ENCODE results near the gene EWSR1.

EWSR1 gene

GRCh38 chr22:29305836-29306174 is 37.7 kb downstream of the EWSR1 start:
- H3K14ac ChIP-seq (ENCODE audit: low read length), result peak overlapping the region; percentile 38
- DNase-seq, result no peak

GRCh38 chr22:29306175-29306834 is 38.2 kb downstream of the EWSR1 start, which contains the start of gene GAS2L1:
Gene GAS2L1, plus strand, starts transcription at chr22:29306650. Its CDS starts 1,456 bp downstream, at chr22:29308106.
- peaks cover 25 to 33% of the 10 kb centered on the region in 2 experiments for H3K4me1 ChIP-seq (ENCODE audit: control insufficient read depth in 1 of 2, insufficient read depth in 2 of 2, low read length in 2 of 2)
- H3K9ac ChIP-seq (ENCODE audit: low read length), result peak within 1 kb of the TSS; percentile 59
- H2BK12ac ChIP-seq (ENCODE audit: low read length), result peak within 1 kb of the TSS; percentile 83
- peak within 1 kb of the TSS; percentile 46 for H2AFZ ChIP-seq (ENCODE audit: insufficient read depth, low read length, poor library complexity)
- H3K79me2 ChIP-seq (ENCODE audit: control insufficient read depth, insufficient read depth, low read length, poor library complexity), result peaks cover 5% of the 10 kb centered on the region
- H3K79me1 ChIP-seq (ENCODE audit: low read length), result peaks cover 14% of the 10 kb centered on the region
- H2AK5ac ChIP-seq (ENCODE audit: low read length), result peak within 1 kb of the TSS; percentile 96
- peak within 1 kb of the TSS; percentile 82 for H3K18ac ChIP-seq (ENCODE audit: low read length)
- peak within 1 kb of the TSS; percentile 78 for H3K27ac ChIP-seq (ENCODE audit: low read depth, low read length)
- no peaks in the 10 kb centered on the region for H3K27me3 ChIP-seq (ENCODE audit: insufficient read depth, low read length)
- peak within 1 kb of the TSS; percentile 61 for H3K4ac ChIP-seq (ENCODE audit: low read depth, low read length)
- no peaks in the 10 kb centered on the region for H3K9me3 ChIP-seq (ENCODE audit: insufficient read depth, low read depth, low read length)
- peak within 1 kb of the TSS; percentile 74 for H3K4me3 ChIP-seq (ENCODE audit: low read depth, low read length)
- peak within 1 kb of the TSS; percentile 85 for H2BK5ac ChIP-seq (ENCODE audit: low read depth, low read length, poor library complexity)
- H4K91ac ChIP-seq (ENCODE audit: low read depth, low read length), result peak within 1 kb of the TSS; percentile 95
- H3K4me2 ChIP-seq (ENCODE audit: low read length), result peak within 1 kb of the TSS; percentile 86
- WGBS (ENCODE audit: extremely low coverage, insufficient coverage, insufficient read length), result no CpG with 5 or more reads among the region's 40 CpGs
- H3K14ac ChIP-seq (ENCODE audit: low read length), result peak within 1 kb of the TSS; percentile 90
- no peak within 1 kb of the TSS for H3K23ac ChIP-seq (ENCODE audit: low read length)
- H4K12ac ChIP-seq (ENCODE audit: low read depth, low read length), result peak within 1 kb of the TSS; percentile 70
- DNase-seq, result peak; percentile 69 to 77
- peak within 1 kb of the TSS; percentile 81 for H4K8ac ChIP-seq (ENCODE audit: low read depth, low read length)
- H2BK120ac ChIP-seq (ENCODE audit: insufficient read depth, low read length, poor library complexity), result peak within 1 kb of the TSS; percentile 91
- peaks cover 2% of the 10 kb centered on the region in 2 experiments for H3K36me3 ChIP-seq (ENCODE audit: control insufficient read depth in 1 of 2, insufficient read depth in 2 of 2, low read length in 2 of 2)

More at GRCh38 chr22:29305836-29306174, 37.7 kb downstream of the EWSR1 start:
- H3K79me1 ChIP-seq (ENCODE audit: low read length), result peaks cover 12% of the 10 kb centered on the region
- no CpG with 5 or more reads among the region's 7 CpGs for WGBS (ENCODE audit: extremely low coverage, insufficient coverage, insufficient read length)
- peak overlapping the region; percentile 58 for H4K91ac ChIP-seq (ENCODE audit: low read depth, low read length)
- H3K4me2 ChIP-seq (ENCODE audit: low read length), result peak overlapping the region; percentile 86
- peak overlapping the region; percentile 6 for H4K12ac ChIP-seq (ENCODE audit: low read depth, low read length)
- H2BK5ac ChIP-seq (ENCODE audit: low read depth, low read length, poor library complexity), result no peak overlapping the region
- H3K9me3 ChIP-seq (ENCODE audit: insufficient read depth, low read depth, low read length), result no peaks in the 10 kb centered on the region
- H2BK12ac ChIP-seq (ENCODE audit: low read length), result peak overlapping the region; percentile 21
- H2BK120ac ChIP-seq (ENCODE audit: insufficient read depth, low read length, poor library complexity), result no peak overlapping the region
- peaks cover 2 to 6% of the 10 kb centered on the region in 2 experiments for H3K36me3 ChIP-seq (ENCODE audit: control insufficient read depth in 1 of 2, insufficient read depth in 2 of 2, low read length in 2 of 2)
- H3K4me3 ChIP-seq (ENCODE audit: low read depth, low read length), result no peak overlapping the region
- H3K23ac ChIP-seq (ENCODE audit: low read length), result no peak overlapping the region
- H3K9ac ChIP-seq (ENCODE audit: low read length), result no peak overlapping the region
- H3K4me1 ChIP-seq (ENCODE audit: control insufficient read depth in 1 of 2, insufficient read depth in 2 of 2, low read length in 2 of 2), result peaks cover 23 to 29% of the 10 kb centered on the region in 2 experiments
- peak overlapping the region; percentile 56 for H4K8ac ChIP-seq (ENCODE audit: low read depth, low read length)
- peak overlapping the region; percentile 22 for H3K4ac ChIP-seq (ENCODE audit: low read depth, low read length)
- H3K18ac ChIP-seq (ENCODE audit: low read length), result peak overlapping the region; percentile 82
- H2AK5ac ChIP-seq (ENCODE audit: low read length), result peak overlapping the region; percentile 38
- peak overlapping the region; percentile 19 for H2AFZ ChIP-seq (ENCODE audit: insufficient read depth, low read length, poor library complexity)
- H3K79me2 ChIP-seq (ENCODE audit: control insufficient read depth, insufficient read depth, low read length, poor library complexity), result peaks cover 5% of the 10 kb centered on the region
- no peaks in the 10 kb centered on the region for H3K27me3 ChIP-seq (ENCODE audit: insufficient read depth, low read length)
- no peak overlapping the region for H3K27ac ChIP-seq (ENCODE audit: low read depth, low read length)

- Histone ChIP-seq H3K4me3 (ENCODE audit: low read depth, low read length) (peak overlapping the region; percentile 74), H2BK5ac (ENCODE audit: low read depth, low read length, poor library complexity) (peak overlapping the region; percentile 85), H3K14ac (ENCODE audit: low read length) (peak overlapping the region; percentile 90), H3K9ac (ENCODE audit: low read length) (peak overlapping the region; percentile 59), H2BK120ac (ENCODE audit: insufficient read depth, low read length, poor library complexity) (peak overlapping the region; percentile 91), H3K9me3 (ENCODE audit: insufficient read depth, low read depth, low read length) (no peaks in the 10 kb centered on the region), H4K12ac (ENCODE audit: low read depth, low read length) (peak overlapping the region; percentile 70), H3K4me2 (ENCODE audit: low read length) (peak overlapping the region; percentile 86), H3K18ac (ENCODE audit: low read length) (peak overlapping the region; percentile 73), H3K4me1 (ENCODE audit: control insufficient read depth in 1 of 2, insufficient read depth in 2 of 2, low read length in 2 of 2) (peaks cover 25 to 33% of the 10 kb centered on the region in 2 experiments), H4K8ac (ENCODE audit: low read depth, low read length) (peak overlapping the region; percentile 81), H3K23ac (ENCODE audit: low read length) (no peak overlapping the region), H3K79me2 (ENCODE audit: control insufficient read depth, insufficient read depth, low read length, poor library complexity) (peaks cover 5% of the 10 kb centered on the region), H3K27me3 (ENCODE audit: insufficient read depth, low read length) (no peaks in the 10 kb centered on the region), H2BK12ac (ENCODE audit: low read length) (peak overlapping the region; percentile 83), H3K79me1 (ENCODE audit: low read length) (peaks cover 14% of the 10 kb centered on the region), H4K91ac (ENCODE audit: low read depth, low read length) (peak overlapping the region; percentile 95), H2AFZ (ENCODE audit: insufficient read depth, low read length, poor library complexity) (peak overlapping the region; percentile 46), H3K4ac (ENCODE audit: low read depth, low read length) (peak overlapping the region; percentile 61), H3K36me3 (ENCODE audit: control insufficient read depth in 1 of 2, insufficient read depth in 2 of 2, low read length in 2 of 2) (peaks cover 2 to 4% of the 10 kb centered on the region in 2 experiments), H2AK5ac (ENCODE audit: low read length) (peak overlapping the region; percentile 96), H3K27ac (ENCODE audit: low read depth, low read length) (peak overlapping the region; percentile 78)
- DNase-seq, result peak; percentile 76 to 89
- WGBS (ENCODE audit: extremely low coverage, insufficient coverage, insufficient read length), result no CpG with 5 or more reads among the region's 83 CpGs
Measured at GRCh38 chr22:29306835-29307595, 38.9 kb downstream of the EWSR1 start.

- peak overlapping the region; percentile 60 for H2BK5ac ChIP-seq (ENCODE audit: low read depth, low read length, poor library complexity)
- peak overlapping the region; percentile 70 for H4K12ac ChIP-seq (ENCODE audit: low read depth, low read length)
- peak overlapping the region; percentile 46 for H2AFZ ChIP-seq (ENCODE audit: insufficient read depth, low read length, poor library complexity)
- peaks cover 7 to 9% of the 10 kb centered on the region in 2 experiments for H3K36me3 ChIP-seq (ENCODE audit: control insufficient read depth in 1 of 2, insufficient read depth in 2 of 2, low read length in 2 of 2)
- peaks cover 14% of the 10 kb centered on the region for H3K79me1 ChIP-seq (ENCODE audit: low read length)
- H3K27ac ChIP-seq (ENCODE audit: low read depth, low read length), result no peak overlapping the region
- peak overlapping the region; percentile 74 for H3K4me3 ChIP-seq (ENCODE audit: low read depth, low read length)
- H4K91ac ChIP-seq (ENCODE audit: low read depth, low read length), result peak overlapping the region; percentile 86
- H3K4ac ChIP-seq (ENCODE audit: low read depth, low read length), result peak overlapping the region; percentile 61
- DNase-seq, result no peak
- no peak overlapping the region for H3K23ac ChIP-seq (ENCODE audit: low read length)
- H3K18ac ChIP-seq (ENCODE audit: low read length), result peak overlapping the region; percentile 73
- H3K14ac ChIP-seq (ENCODE audit: low read length), result peak overlapping the region; percentile 90
- H3K4me2 ChIP-seq (ENCODE audit: low read length), result peak overlapping the region; percentile 86
- no peaks in the 10 kb centered on the region for H3K9me3 ChIP-seq (ENCODE audit: insufficient read depth, low read depth, low read length)
- no peaks in the 10 kb centered on the region for H3K27me3 ChIP-seq (ENCODE audit: insufficient read depth, low read length)
- H3K79me2 ChIP-seq (ENCODE audit: control insufficient read depth, insufficient read depth, low read length, poor library complexity), result peaks cover 5% of the 10 kb centered on the region
- peak overlapping the region; percentile 89 for H2BK120ac ChIP-seq (ENCODE audit: insufficient read depth, low read length, poor library complexity)
- H2AK5ac ChIP-seq (ENCODE audit: low read length), result peak overlapping the region; percentile 96
- H4K8ac ChIP-seq (ENCODE audit: low read depth, low read length), result peak overlapping the region; percentile 74
- WGBS (ENCODE audit: extremely low coverage, insufficient coverage, insufficient read length), result no CpG with 5 or more reads among the region's 20 CpGs
- peak overlapping the region; percentile 2 for H3K9ac ChIP-seq (ENCODE audit: low read length)
- peak overlapping the region; percentile 83 for H2BK12ac ChIP-seq (ENCODE audit: low read length)
- H3K4me1 ChIP-seq (ENCODE audit: control insufficient read depth in 1 of 2, insufficient read depth in 2 of 2, low read length in 2 of 2), result peaks cover 25 to 33% of the 10 kb centered on the region in 2 experiments
Measured at GRCh38 chr22:29307596-29308147, 39.6 kb downstream of the EWSR1 start.
